ENCODE results near the gene FBXL7.

GRCh38 chr5:15535938-15536337, 36.0 kb downstream of the FBXL7 start:
- TF ChIP-seq CTCF (IDR thresholded peaks at IDR 0.05; ENCODE audit: low read depth, low read length, poor library complexity, severe bottlenecking) (no peak), EZH2phosphoT487 (IDR thresholded peaks at IDR 0.05; ENCODE audit: borderline replicate concordance, low read length) (no peak)
